ENCODE results near the gene USP11. TPM values are rescaled to one million over a fixed set of nuclear protein-coding genes. Genes with fewer than 3 reads are reported as not detected.

USP11 gene
- polyA plus RNA-seq, 1 experiment = 39.9 TPM

DNA sequence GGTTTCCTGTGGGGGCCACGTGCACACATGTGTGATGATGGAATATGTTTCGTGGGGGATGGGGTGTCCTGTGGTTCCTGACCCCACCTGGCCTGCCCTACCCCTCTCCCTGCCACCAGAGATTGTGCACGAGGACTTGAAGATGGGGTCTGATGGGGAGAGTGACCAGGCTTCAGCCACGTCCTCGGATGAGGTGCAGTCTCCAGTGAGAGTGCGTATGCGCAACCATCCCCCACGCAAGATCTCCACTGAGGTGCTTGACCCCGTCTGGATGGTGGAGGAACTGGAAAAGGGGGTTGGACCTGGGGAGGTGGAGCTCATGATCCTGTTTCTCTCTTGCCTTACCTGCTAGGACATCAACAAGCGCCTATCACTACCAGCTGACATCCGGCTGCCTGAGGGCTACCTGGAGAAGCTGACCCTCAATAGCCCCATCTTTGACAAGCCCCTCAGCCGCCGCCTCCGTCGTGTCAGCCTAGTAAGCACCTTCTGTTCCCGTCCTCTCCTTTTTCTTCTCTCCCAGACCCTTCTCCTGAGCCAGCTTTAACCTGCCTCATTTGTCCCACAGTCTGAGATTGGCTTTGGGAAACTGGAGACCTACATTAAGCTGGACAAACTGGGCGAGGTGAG, 8.4 kb upstream of the USP11 start:
- POLR2A ChIA-PET = no interaction called here
- CTCF ChIA-PET = no interaction called here
- no peaks in the 10 kb centered on the region for H3K27me3 ChIP-seq (ENCODE audit: control insufficient read depth, insufficient read depth, low read length)
- DNase-seq (ENCODE audit: low read depth) = no peak
- no peak overlapping the region for H3K4me3 ChIP-seq (ENCODE audit: low read depth, low read length)
- no peak for TF ChIP-seq CTCF (IDR thresholded peaks at IDR 0.05; ENCODE audit: insufficient read depth, low read depth, low read length)
- H3K36me3 ChIP-seq (ENCODE audit: control insufficient read depth, insufficient read depth, low read length) = peaks cover 19% of the 10 kb centered on the region

GRCh38 chrX:47224896-47225290, 7.9 kb upstream of the USP11 start:
- no peak for TF ChIP-seq CTCF (IDR thresholded peaks at IDR 0.05; ENCODE audit: insufficient read depth, low read depth, low read length)
- Histone ChIP-seq H3K27me3 (ENCODE audit: control insufficient read depth, insufficient read depth, low read length) (no peaks in the 10 kb centered on the region), H3K4me3 (ENCODE audit: low read depth, low read length) (no peak overlapping the region), H3K36me3 (ENCODE audit: control insufficient read depth, insufficient read depth, low read length) (peaks cover 19% of the 10 kb centered on the region)
- ChIA-PET POLR2A (no interaction called here), CTCF (no interaction called here)
- no peak for DNase-seq (ENCODE audit: low read depth)

DNA sequence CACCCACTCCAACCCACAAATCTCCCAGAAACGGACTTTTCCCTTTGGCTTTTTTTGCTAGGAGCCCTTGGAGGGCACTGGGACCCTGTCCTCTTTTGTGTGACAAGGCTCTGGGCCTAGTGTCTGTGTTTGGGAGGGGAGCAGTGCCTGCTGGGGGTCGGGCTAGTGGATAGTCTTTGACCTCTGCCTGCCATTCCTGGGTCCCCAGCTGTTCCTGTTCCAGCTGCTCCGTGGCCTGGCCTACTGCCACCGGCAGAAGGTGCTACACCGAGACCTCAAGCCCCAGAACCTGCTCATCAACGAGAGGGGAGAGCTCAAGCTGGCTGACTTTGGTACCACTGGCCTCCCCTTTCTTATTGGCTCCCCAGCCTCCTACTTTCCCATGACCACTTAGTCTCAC, 6.7 kb upstream of the USP11 start:
- Histone ChIP-seq H3K4me3 (ENCODE audit: low read depth, low read length) (no peak overlapping the region), H3K36me3 (ENCODE audit: control insufficient read depth, insufficient read depth, low read length) (peaks cover 19% of the 10 kb centered on the region), H3K27me3 (ENCODE audit: control insufficient read depth, insufficient read depth, low read length) (no peaks in the 10 kb centered on the region)
- no peak for TF ChIP-seq CTCF (IDR thresholded peaks at IDR 0.05; ENCODE audit: insufficient read depth, low read depth, low read length)
- DNase-seq (ENCODE audit: low read depth) = no peak
- POLR2A ChIA-PET = no interaction called here
- CTCF ChIA-PET = no interaction called here

GRCh38 chrX:47226531-47227333, 6.1 kb upstream of the USP11 start:
- Histone ChIP-seq H3K27me3 (ENCODE audit: control insufficient read depth, insufficient read depth, low read length) (no peaks in the 10 kb centered on the region), H3K4me3 (ENCODE audit: low read depth, low read length) (no peak overlapping the region), H3K36me3 (ENCODE audit: control insufficient read depth, insufficient read depth, low read length) (peaks cover 19% of the 10 kb centered on the region)
- no peak for TF ChIP-seq CTCF (IDR thresholded peaks at IDR 0.05; ENCODE audit: insufficient read depth, low read depth, low read length)
- POLR2A ChIA-PET = no interaction called here
- CTCF ChIA-PET = no interaction called here
- no peak for DNase-seq (ENCODE audit: low read depth)

- Histone ChIP-seq H3K4me3 (ENCODE audit: low read depth, low read length) (no peak overlapping the region), H3K36me3 (ENCODE audit: control insufficient read depth, insufficient read depth, low read length) (peaks cover 19% of the 10 kb centered on the region), H3K27me3 (ENCODE audit: control insufficient read depth, insufficient read depth, low read length) (no peaks in the 10 kb centered on the region)
- CTCF ChIA-PET = no interaction called here
- POLR2A ChIA-PET = no interaction called here
- no peak for TF ChIP-seq CTCF (IDR thresholded peaks at IDR 0.05; ENCODE audit: insufficient read depth, low read depth, low read length)
- DNase-seq (ENCODE audit: low read depth) = no peak
Measured at GRCh38 chrX:47227334-47227583, 5.5 kb upstream of the USP11 start.

Data from BJ (cell line).